Endodermal cell (in vitro differentiated cells): Measurements from ENCODE around the gene SAMD9L. TPM values are rescaled to one million over a fixed set of nuclear protein-coding genes. Genes with fewer than 3 reads are reported as not detected.
A peak's percentile ranks its signal among the peaks of the same experiment; 100 is the strongest.

Experiments used
- DNase-seq: peaks from one replicate; pipeline ENCODE4 v3.0.0-alpha.2; 2017
- H3K27ac ChIP-seq: 2 replicates; pipeline ENCODE4 v1.5.1; 2013; ENCODE audit warnings: mild to moderate bottlenecking, low read depth, low read length, moderate library complexity
- H3K27me3 ChIP-seq: 2 replicates; pipeline ENCODE4 v1.6.1; 2013; ENCODE audit warnings: mild to moderate bottlenecking, low read length, moderate library complexity; ENCODE audit not compliant: insufficient read depth, control insufficient read depth, poor library complexity, severe bottlenecking
- H3K36me3 ChIP-seq: 2 replicates; pipeline ENCODE4 v1.7.0; 2013; ENCODE audit warnings: mild to moderate bottlenecking, low read length, moderate library complexity; ENCODE audit not compliant: control insufficient read depth, insufficient read depth
- H3K4me1 ChIP-seq: one replicate; pipeline ENCODE4 v1.7.0; 2013; ENCODE audit warnings: low read length; ENCODE audit not compliant: control insufficient read depth, insufficient read depth
- H3K4me3 ChIP-seq: 2 replicates; pipeline ENCODE4 v1.5.1; 2013; ENCODE audit warnings: mild to moderate bottlenecking, low read length, moderate library complexity
- H3K9ac ChIP-seq: 2 replicates; pipeline ENCODE4 v1.6.1; 2013; ENCODE audit warnings: mild to moderate bottlenecking, low read length, moderate library complexity; ENCODE audit not compliant: poor library complexity, severe bottlenecking; ENCODE audit errors: extremely low read depth
- H3K9me3 ChIP-seq: 2 replicates; pipeline ENCODE4 v1.6.1; 2013; ENCODE audit warnings: mild to moderate bottlenecking, low read length, moderate library complexity; ENCODE audit not compliant: control insufficient read depth
- H3K27ac Mint-ChIP-seq: 2 replicates; pipeline ENCODE4 v1.8.0; 2020; ENCODE audit warnings: mixed read lengths
- H3K27me3 Mint-ChIP-seq: 2 replicates; pipeline ENCODE4 v1.8.0; 2021; ENCODE audit warnings: mild to moderate bottlenecking, mixed read lengths; ENCODE audit not compliant: insufficient read depth
- H3K36me3 Mint-ChIP-seq: 2 replicates; pipeline ENCODE4 v1.8.0; 2020; ENCODE audit warnings: low read depth, mixed read lengths
- H3K4me1 Mint-ChIP-seq: 2 replicates; pipeline ENCODE4 v1.8.0; 2020; ENCODE audit warnings: mixed read lengths
- H3K4me3 Mint-ChIP-seq: 2 replicates; pipeline ENCODE4 v1.8.0; 2020; ENCODE audit warnings: mild to moderate bottlenecking, moderate library complexity, mixed read lengths
- H3K9me3 Mint-ChIP-seq: 2 replicates; pipeline ENCODE4 v1.8.0; 2020; ENCODE audit warnings: mild to moderate bottlenecking, mixed read lengths
- WGBS, 2 experiments: methylation state at CpG; one replicate each; pipeline versions ENCODE4 v1.1.5 to v1.1.7; 2013; ENCODE audit warnings: missing lambda C conversion rate in 2 of 2, mixed read lengths in 1 of 2; ENCODE audit not compliant: insufficient coverage in 1 of 2, insufficient read length in 1 of 2; 5-methylcytosine and 5-hydroxymethylcytosine counted together
- total RNA-seq, 2 donors: library from RNA; stranded (reverse); fragmentation: NEBNext Ultra II Directional in 1 of 2; extraction: Animal tissue kit (Norgen Biotek cat#: 25700) in 1 of 2; gene quantifications; 2 replicates in 1 of 2; 3 replicates in 1 of 2; pipeline ENCODE4 v1.2.1, GENCODE V29; 2021
- TF ChIP-seq, protein P1 (sequence below): fragments of 200-600 bp; sonication (generic); conservative IDR thresholded peaks from 2 replicates; pipeline ENCODE4 v1.5.0; 2021; ENCODE audit warnings: antibody characterized with exemption, mild to moderate bottlenecking

Gene SAMD9L
- total RNA-seq, 2 donors from 2014 or later, result not detected

DNA sequence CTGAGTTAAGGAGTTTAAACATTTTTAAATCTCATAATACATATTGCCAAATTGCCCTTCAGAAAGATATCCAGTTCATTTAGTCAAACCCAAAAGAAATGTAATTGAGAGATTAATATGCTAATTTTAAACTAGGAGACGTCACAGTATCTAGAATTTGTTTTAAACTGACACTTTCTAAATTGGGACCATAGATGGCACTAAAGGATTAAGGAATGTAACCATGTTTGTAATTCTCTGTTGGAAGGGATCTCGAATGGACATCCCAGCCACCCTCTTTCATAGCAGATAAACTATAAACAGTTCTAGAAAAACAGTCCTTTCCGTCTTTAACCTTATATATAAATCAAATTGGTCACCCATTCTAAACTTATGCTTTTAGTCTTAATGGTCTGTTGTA is 30.0 kb upstream of the SAMD9L start:
- TF ChIP-seq, protein P1, sequence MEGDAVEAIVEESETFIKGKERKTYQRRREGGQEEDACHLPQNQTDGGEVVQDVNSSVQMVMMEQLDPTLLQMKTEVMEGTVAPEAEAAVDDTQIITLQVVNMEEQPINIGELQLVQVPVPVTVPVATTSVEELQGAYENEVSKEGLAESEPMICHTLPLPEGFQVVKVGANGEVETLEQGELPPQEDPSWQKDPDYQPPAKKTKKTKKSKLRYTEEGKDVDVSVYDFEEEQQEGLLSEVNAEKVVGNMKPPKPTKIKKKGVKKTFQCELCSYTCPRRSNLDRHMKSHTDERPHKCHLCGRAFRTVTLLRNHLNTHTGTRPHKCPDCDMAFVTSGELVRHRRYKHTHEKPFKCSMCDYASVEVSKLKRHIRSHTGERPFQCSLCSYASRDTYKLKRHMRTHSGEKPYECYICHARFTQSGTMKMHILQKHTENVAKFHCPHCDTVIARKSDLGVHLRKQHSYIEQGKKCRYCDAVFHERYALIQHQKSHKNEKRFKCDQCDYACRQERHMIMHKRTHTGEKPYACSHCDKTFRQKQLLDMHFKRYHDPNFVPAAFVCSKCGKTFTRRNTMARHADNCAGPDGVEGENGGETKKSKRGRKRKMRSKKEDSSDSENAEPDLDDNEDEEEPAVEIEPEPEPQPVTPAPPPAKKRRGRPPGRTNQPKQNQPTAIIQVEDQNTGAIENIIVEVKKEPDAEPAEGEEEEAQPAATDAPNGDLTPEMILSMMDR, result no peak
- Histone ChIP-seq H3K27ac (no peak overlapping the region), H3K4me1 (no peaks in the 10 kb centered on the region), H3K27me3 (peaks cover 18% of the 10 kb centered on the region), H3K9ac (no peak overlapping the region), H3K36me3 (no peaks in the 10 kb centered on the region), H3K4me3 (no peak overlapping the region), H3K9me3 (no peaks in the 10 kb centered on the region)
- 38 to 59% methylated on average over 1 to 3 of the region's 3 CpGs for WGBS, 2 experiments
- H3K4me1 Mint-ChIP-seq, result no peaks in the 10 kb centered on the region
- no peak overlapping the region for H3K27ac Mint-ChIP-seq
- H3K36me3 Mint-ChIP-seq, result no peaks in the 10 kb centered on the region
- no peak for DNase-seq
- peaks cover 5% of the 10 kb centered on the region for H3K9me3 Mint-ChIP-seq
- no peak overlapping the region for H3K4me3 Mint-ChIP-seq
- peaks cover 7% of the 10 kb centered on the region for H3K27me3 Mint-ChIP-seq

DNA sequence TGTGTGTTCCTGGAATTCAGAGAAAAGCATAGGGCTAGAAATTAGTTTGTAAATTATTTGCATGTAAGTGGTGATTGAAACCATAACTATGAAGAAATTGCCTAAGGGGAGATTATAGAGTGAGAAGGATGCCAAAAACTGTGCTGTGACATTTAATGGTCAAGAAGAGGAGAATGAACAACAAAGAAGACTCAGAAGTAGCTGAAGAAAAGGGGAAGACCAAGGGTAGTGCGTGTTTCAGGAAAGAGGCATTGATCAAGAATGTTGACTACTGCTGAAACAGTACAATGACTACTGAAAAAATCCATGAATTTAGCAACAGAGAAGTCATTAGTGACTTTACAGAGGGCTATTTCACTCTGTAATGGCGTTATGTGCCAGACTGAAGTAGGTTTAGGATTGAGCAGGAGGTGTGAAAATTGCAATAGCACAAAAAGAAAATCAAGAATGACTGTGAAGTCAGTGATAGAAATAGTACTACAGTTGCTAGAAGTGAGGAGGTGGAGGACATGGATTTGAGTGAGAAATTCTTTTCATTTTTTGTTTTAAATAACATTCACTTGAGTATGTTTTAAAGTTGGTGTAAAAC is 28.9 kb upstream of the SAMD9L start:
- Histone ChIP-seq H3K36me3 (no peaks in the 10 kb centered on the region), H3K4me3 (no peak overlapping the region), H3K4me1 (no peaks in the 10 kb centered on the region), H3K9me3 (peaks cover 5% of the 10 kb centered on the region), H3K9ac (no peak overlapping the region), H3K27me3 (peaks cover 8% of the 10 kb centered on the region), H3K27ac (no peak overlapping the region)
- 70 to 81% methylated on average over 2 of the region's 2 CpGs for WGBS, 2 experiments
- Mint-ChIP-seq H3K4me1 (no peaks in the 10 kb centered on the region), H3K4me3 (no peak overlapping the region), H3K36me3 (no peaks in the 10 kb centered on the region), H3K9me3 (peaks cover 11% of the 10 kb centered on the region), H3K27ac (no peak overlapping the region), H3K27me3 (peaks cover 2% of the 10 kb centered on the region)
- TF ChIP-seq, protein P1, result no peak
- no peak for DNase-seq

DNA sequence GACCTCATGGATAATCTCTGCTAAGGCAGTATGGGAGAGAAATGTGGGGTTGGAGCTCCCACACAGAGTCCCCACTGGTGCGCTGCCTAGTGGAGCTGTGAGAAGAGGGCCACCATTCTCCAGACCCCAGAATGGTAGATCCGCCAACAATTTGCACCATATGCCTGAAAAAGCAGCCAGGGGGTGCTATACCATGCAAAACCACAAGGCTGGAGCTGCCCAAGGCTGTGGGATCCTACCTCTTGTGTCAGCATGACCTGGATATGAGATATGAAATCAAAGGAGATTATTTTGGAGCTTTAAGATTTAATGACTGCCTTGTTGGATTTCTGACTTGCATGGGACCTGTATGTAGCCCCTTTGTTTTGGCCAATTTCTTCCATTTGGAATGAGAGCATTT is 27.0 kb upstream of the SAMD9L start:
- Mint-ChIP-seq H3K27ac (no peak overlapping the region), H3K9me3 (peaks cover 28% of the 10 kb centered on the region), H3K4me1 (no peaks in the 10 kb centered on the region), H3K27me3 (peaks cover 3% of the 10 kb centered on the region), H3K36me3 (no peaks in the 10 kb centered on the region), H3K4me3 (no peak overlapping the region)
- no peaks in the 10 kb centered on the region for H3K36me3 ChIP-seq
- H3K9me3 ChIP-seq, result peaks cover 18% of the 10 kb centered on the region
- 86 to 94% methylated on average over 2 of the region's 2 CpGs for WGBS, 2 experiments
- no peak overlapping the region for H3K9ac ChIP-seq
- no peaks in the 10 kb centered on the region for H3K4me1 ChIP-seq
- no peak overlapping the region for H3K27ac ChIP-seq
- TF ChIP-seq, protein P1, result peak; percentile 24
- no peak for DNase-seq
- no peaks in the 10 kb centered on the region for H3K27me3 ChIP-seq
- H3K4me3 ChIP-seq, result no peak overlapping the region
